WI38 (cell line): ENCODE results near the gene FOXP3.

ENCODE experiments used
- H3K4me3 ChIP-seq: 2 replicates; pipeline ENCODE4 v1.5.1; 2011; ENCODE audit warnings: low read depth, mild to moderate bottlenecking, control low read depth, low read length
- CTCF ChIP-seq: IDR thresholded peaks from 2 replicates; pipeline ENCODE4 v1.5.1; 2012; ENCODE audit warnings: low read depth, mild to moderate bottlenecking, control low read depth, low read length

FOXP3 gene

GRCh38 chrX:49249071-49249470, 15.4 kb downstream of the FOXP3 start:
- H3K4me3 ChIP-seq: no peak overlapping the region
- no peak for TF ChIP-seq CTCF

GRCh38 chrX:49247916-49248811, 16.3 kb downstream of the FOXP3 start:
- H3K4me3 ChIP-seq: no peak overlapping the region
- TF ChIP-seq CTCF: no peak

GRCh38 chrX:49247346-49247745, 17.2 kb downstream of the FOXP3 start:
- no peak for TF ChIP-seq CTCF
- H3K4me3 ChIP-seq: no peak overlapping the region

- no peak overlapping the region for H3K4me3 ChIP-seq
- TF ChIP-seq CTCF: no peak
Measured at GRCh38 chrX:49246541-49246940, 18.0 kb downstream of the FOXP3 start.

GRCh38 chrX:49244207-49244606, 20.3 kb downstream of the FOXP3 start:
- TF ChIP-seq CTCF: no peak
- H3K4me3 ChIP-seq: no peak overlapping the region

- no peak for TF ChIP-seq CTCF
- no peak overlapping the region for H3K4me3 ChIP-seq
Measured at GRCh38 chrX:49243166-49243565, 21.3 kb downstream of the FOXP3 start.

GRCh38 chrX:49242545-49243066, 21.9 kb downstream of the FOXP3 start:
- no peak for TF ChIP-seq CTCF
- no peak overlapping the region for H3K4me3 ChIP-seq
